GM12875 (cell line): ENCODE measurements around the gene FAM13A.

ENCODE experiments used
- H3K4me3 ChIP-seq: one replicate; pipeline ENCODE4 v1.5.1; 2011; ENCODE audit warnings: low read depth, low read length, control low read depth
- TF ChIP-seq, protein P1 (sequence below): IDR thresholded peaks from 2 replicates; pipeline ENCODE4 v1.5.1; 2011; ENCODE audit warnings: low read depth, mild to moderate bottlenecking, control low read depth, inconsistent platforms, low read length, moderate library complexity, borderline replicate concordance; ENCODE audit not compliant: insufficient read depth

Gene FAM13A

DNA sequence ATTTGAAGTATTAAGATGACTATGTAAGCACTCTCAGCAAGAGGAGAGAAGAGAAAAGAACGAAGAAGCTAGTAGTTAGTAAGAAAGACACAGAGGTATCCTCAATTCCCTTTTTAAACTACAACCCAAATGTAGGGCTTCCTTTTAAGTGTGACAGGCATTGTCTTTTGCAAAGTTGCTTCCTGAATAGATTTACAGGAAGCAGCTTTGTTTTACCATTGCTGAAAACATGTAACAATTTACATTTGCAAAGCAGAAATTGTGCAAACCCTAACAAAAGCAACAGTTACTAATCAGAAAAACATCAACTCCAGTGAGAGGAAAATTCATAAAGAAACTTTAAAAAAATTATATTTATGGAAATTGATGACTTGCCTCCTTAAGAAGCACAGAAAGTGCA is 96.4 kb downstream of the FAM13A start:
- TF ChIP-seq, protein P1, sequence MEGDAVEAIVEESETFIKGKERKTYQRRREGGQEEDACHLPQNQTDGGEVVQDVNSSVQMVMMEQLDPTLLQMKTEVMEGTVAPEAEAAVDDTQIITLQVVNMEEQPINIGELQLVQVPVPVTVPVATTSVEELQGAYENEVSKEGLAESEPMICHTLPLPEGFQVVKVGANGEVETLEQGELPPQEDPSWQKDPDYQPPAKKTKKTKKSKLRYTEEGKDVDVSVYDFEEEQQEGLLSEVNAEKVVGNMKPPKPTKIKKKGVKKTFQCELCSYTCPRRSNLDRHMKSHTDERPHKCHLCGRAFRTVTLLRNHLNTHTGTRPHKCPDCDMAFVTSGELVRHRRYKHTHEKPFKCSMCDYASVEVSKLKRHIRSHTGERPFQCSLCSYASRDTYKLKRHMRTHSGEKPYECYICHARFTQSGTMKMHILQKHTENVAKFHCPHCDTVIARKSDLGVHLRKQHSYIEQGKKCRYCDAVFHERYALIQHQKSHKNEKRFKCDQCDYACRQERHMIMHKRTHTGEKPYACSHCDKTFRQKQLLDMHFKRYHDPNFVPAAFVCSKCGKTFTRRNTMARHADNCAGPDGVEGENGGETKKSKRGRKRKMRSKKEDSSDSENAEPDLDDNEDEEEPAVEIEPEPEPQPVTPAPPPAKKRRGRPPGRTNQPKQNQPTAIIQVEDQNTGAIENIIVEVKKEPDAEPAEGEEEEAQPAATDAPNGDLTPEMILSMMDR: no peak
- no peak overlapping the region for H3K4me3 ChIP-seq

DNA sequence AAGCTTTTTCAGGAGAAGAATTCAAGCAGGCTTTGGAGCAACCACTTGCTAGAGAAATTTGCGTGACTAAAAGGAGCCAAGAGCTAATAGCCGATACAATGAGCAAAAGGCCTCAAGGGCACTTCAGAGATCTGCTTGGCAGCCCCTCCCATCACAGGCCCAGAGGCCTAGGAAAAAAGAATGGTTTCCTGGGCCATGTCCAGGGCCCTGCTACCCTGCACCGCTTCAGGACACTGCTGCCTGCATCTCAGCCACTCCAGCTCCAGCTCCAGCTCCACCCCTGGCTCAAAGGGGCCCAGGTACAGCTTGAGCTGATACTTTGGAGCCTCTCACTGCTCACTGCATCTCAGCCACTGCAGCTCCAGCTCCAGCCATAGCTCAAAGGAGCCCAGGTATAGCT is 98.9 kb downstream of the FAM13A start:
- TF ChIP-seq, protein P1: no peak
- no peak overlapping the region for H3K4me3 ChIP-seq

GRCh38 chr4:88957570-88957969 is 99.4 kb downstream of the FAM13A start:
- H3K4me3 ChIP-seq: no peak overlapping the region
- TF ChIP-seq, protein P1: no peak

GRCh38 chr4:88955580-88956380 is 101.2 kb downstream of the FAM13A start:
- no peak overlapping the region for H3K4me3 ChIP-seq
- TF ChIP-seq, protein P1: no peak

- TF ChIP-seq, protein P1: no peak
Observed at GRCh38 chr4:88953400-88953799, 103.6 kb downstream of the FAM13A start.

GRCh38 chr4:88952081-88952480 is 104.9 kb downstream of the FAM13A start:
- TF ChIP-seq, protein P1: no peak
- H3K4me3 ChIP-seq: no peak overlapping the region

More at GRCh38 chr4:88953400-88953799, 103.6 kb downstream of the FAM13A start:
- no peak overlapping the region for H3K4me3 ChIP-seq

DNA sequence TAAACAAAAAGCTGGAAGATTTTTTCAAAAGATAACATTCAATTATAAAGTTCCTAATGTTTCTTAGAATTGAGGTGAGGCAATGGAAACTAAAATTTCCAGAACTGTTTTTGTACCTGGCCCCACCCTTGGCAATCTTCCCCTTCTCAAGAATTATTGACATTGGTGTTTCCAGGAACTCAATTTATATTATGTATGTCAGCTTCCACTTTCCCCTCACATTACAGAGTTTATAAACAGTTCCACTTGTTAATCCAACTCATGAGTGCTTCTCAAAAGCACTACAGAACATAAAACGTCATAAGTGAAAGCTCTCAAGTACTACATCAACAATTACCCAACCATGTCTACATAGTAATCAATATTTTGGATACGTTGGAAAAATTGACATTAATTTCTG is 107.4 kb downstream of the FAM13A start:
- H3K4me3 ChIP-seq: no peak overlapping the region

More for the DNA sequence above, 107.4 kb downstream of the FAM13A start:
- TF ChIP-seq, protein P1: no peak
